Stimulated activated naive CD8-positive, alpha-beta T cell treated with anti-CD3 and anti-CD28 coated beads, Interleukin-15, Interleukin-2, amounts not matched to agents 100 ng/mL and 50 ng/mL, for 24 hours (primary cell): ENCODE data around the gene IGHMBP2.

Source experiments
- H3K27ac Mint-ChIP-seq: one replicate; pipeline ENCODE4 v1.8.0; 2021; ENCODE audit warnings: mild to moderate bottlenecking, mixed read lengths
- H3K27me3 Mint-ChIP-seq: one replicate; pipeline ENCODE4 v1.8.0; 2021; ENCODE audit warnings: mixed read lengths
- H3K36me3 Mint-ChIP-seq: one replicate; pipeline ENCODE4 v1.8.0; 2021; ENCODE audit warnings: low read depth, mixed read lengths
- H3K4me1 Mint-ChIP-seq: one replicate; pipeline ENCODE4 v1.8.0; 2021; ENCODE audit warnings: low read depth, mixed read lengths
- H3K4me3 Mint-ChIP-seq: one replicate; pipeline ENCODE4 v1.8.0; 2021; ENCODE audit warnings: mild to moderate bottlenecking, mixed read lengths
- H3K9me3 Mint-ChIP-seq: one replicate; pipeline ENCODE4 v1.8.0; 2021; ENCODE audit warnings: mixed read lengths

The IGHMBP2 gene

DNA sequence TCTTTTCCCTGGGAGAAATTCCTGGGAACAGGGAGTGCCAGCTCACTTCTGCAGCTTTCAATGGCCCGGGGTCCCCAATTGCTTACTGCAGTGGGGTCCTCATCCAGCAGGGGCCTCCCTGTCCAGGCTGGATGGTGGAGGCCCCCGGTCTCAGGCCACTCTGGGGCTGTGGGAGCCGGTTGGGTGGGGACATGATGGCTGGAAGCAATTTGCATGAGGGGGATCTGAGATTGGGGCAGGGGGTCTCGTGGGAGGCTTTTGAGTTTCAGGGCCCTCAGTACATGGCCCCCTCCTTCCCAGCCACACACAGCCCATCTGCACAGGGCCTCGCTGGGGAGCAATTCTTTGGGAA is 51.9 kb downstream of the IGHMBP2 start:
- Mint-ChIP-seq H3K4me3 (no peak overlapping the region), H3K4me1 (peaks cover 3% of the 10 kb centered on the region), H3K27ac (no peak overlapping the region), H3K36me3 (no peaks in the 10 kb centered on the region), H3K9me3 (no peaks in the 10 kb centered on the region), H3K27me3 (no peaks in the 10 kb centered on the region)

- no peak overlapping the region for H3K27ac Mint-ChIP-seq
- peaks cover 3% of the 10 kb centered on the region for H3K4me1 Mint-ChIP-seq
- H3K27me3 Mint-ChIP-seq: no peaks in the 10 kb centered on the region
- H3K4me3 Mint-ChIP-seq: no peak overlapping the region
- no peaks in the 10 kb centered on the region for H3K36me3 Mint-ChIP-seq
- no peaks in the 10 kb centered on the region for H3K9me3 Mint-ChIP-seq
Observed at GRCh38 chr11:68956142-68956541, 52.5 kb downstream of the IGHMBP2 start.

DNA sequence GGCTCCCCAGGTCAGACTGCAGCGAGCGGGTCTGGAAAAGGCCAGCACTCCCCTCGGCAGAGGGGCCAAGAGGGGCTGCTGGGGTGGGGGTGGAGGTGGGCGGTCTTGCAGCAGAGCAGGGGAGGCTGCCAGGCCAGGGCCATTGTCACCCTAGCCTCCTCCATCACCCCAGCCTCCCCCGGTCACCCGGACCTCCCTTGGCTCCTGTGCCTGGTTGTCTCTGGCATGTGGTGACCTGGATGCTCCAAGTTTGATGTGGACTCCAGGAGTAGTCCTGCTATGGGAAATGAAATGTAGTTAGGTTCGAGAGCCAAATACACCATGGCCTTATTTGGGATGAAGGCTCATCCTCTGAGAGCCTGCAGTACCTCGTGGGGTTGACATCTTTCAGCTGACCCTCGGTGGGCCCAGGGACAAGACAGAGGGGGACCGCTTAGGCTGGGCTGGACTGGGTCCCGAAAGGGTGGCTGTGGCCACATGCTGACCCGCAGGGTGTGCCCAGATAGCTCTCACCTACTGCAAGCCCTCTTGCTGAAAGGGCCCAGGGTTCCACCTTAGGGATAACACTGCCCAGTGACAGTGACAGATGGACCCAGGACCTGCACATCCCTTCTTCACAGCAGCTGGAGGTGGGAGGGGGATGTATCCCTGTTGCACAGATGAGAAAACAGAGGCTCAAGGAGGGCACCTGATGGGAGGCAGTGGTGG is 53.0 kb downstream of the IGHMBP2 start:
- Mint-ChIP-seq H3K36me3 (no peaks in the 10 kb centered on the region), H3K27me3 (no peaks in the 10 kb centered on the region), H3K9me3 (no peaks in the 10 kb centered on the region), H3K27ac (no peak overlapping the region), H3K4me1 (peaks cover 3% of the 10 kb centered on the region), H3K4me3 (no peak overlapping the region)

DNA sequence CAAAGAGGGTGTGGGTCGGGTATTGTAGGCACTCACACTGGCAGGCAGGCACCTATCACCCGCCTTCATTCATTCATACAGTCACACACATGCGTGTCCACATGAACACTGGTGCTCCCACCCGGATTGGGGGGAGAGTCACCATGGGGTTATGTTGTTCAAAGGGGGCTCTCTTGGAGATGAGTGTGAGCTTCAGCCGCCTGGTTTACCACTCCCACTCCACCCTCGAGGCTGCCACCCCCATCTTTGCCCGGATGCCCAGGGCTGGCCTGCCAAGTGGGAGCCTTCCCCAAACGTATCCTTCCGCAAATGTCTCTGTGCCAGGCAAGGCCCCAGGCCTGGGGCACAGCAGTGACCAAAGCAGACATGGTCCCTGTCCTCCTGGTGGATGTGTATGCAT is 54.5 kb downstream of the IGHMBP2 start:
- no peak overlapping the region for H3K27ac Mint-ChIP-seq
- H3K4me3 Mint-ChIP-seq: no peak overlapping the region
- peaks cover 11% of the 10 kb centered on the region for H3K4me1 Mint-ChIP-seq
- H3K9me3 Mint-ChIP-seq: no peaks in the 10 kb centered on the region
- no peaks in the 10 kb centered on the region for H3K36me3 Mint-ChIP-seq
- H3K27me3 Mint-ChIP-seq: no peaks in the 10 kb centered on the region

DNA sequence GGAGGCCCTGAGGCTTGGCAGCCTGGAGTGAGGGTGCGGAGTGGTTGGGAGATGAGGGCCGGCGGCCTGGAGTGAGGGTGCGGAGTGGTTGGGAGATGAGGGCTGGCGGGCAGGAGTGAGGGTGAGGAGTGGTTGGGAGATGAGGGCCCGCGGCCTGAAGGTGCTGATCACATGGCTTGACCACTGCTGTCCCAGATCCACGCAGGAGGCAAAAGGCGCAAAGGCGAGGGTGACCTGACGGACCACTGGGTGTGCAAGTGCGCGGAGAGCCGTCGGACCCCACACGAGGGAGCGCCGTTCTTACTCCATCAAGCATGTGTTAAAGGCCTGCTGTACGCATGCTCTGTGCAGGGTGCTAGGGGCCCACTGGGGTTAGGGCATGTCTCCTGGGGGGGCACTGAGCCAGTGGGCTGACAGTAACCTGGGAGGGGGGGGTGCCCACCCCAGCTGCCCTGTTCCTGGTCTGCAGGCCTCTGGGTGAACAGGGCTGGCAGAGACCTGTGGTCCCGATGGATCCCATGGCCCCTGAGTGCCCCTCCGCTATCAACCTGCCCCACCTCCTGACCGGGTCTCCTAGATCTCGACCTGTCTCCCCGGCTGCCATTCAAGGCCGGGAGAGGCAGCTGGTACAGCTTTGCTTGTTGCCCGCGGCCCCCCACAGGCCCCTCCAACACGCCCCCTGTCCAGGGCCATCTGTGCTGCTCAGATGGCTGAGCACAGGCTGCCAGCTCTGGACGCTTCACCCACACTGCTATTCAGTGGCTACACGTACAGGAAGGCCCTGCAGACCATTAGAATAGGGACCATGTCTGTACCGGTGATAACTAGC is 56.0 kb downstream of the IGHMBP2 start:
- H3K27ac Mint-ChIP-seq: no peak overlapping the region

DNA sequence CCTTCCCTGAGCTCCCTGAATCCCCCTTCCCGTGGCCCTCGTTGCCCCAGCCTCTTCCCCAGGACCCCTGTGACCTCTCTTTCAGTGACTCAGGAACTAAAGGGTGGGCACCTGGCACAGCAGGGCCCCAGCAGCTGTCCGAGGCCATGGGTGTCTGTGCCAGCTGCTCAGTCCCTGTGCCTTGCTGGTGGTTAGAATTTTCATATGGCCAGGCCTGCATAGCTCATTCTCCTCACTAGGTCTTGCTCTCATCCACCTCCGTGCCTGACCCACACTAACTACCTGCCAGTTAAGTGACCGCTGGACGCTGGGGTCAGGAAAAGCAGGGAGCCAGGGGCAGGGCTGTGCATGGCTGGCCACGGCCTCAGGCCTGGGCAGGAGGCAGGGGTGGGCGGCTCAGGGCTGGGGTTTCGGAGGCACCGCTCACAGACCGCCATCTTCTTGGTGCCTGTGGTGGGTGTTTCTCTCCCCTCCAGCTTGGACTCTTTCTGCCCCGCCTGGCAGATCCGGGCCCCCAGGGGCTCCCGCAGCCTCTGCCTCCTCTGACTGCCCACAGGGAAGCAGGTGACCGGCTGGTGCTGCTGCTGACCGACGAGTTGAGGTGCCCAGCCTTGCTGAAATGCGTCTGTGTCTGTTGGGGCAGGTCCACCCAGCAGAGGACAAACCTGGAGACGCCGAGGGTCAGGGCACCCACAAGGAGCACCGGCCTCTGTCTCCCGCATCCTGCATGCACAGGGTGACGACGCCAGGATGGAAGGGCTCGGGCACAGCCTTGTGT is 56.8 kb downstream of the IGHMBP2 start:
- Mint-ChIP-seq H3K4me1 (peaks cover 8% of the 10 kb centered on the region), H3K4me3 (no peak overlapping the region), H3K27me3 (no peaks in the 10 kb centered on the region), H3K36me3 (no peaks in the 10 kb centered on the region), H3K9me3 (no peaks in the 10 kb centered on the region), H3K27ac (no peak overlapping the region)

More for the DNA sequence above, 56.0 kb downstream of the IGHMBP2 start:
- H3K36me3 Mint-ChIP-seq: no peaks in the 10 kb centered on the region
- H3K4me1 Mint-ChIP-seq: peaks cover 11% of the 10 kb centered on the region
- H3K4me3 Mint-ChIP-seq: no peak overlapping the region
- no peaks in the 10 kb centered on the region for H3K9me3 Mint-ChIP-seq
- H3K27me3 Mint-ChIP-seq: no peaks in the 10 kb centered on the region

GRCh38 chr11:68961245-68961644 is 57.6 kb downstream of the IGHMBP2 start:
- Mint-ChIP-seq H3K4me3 (no peak overlapping the region), H3K4me1 (peaks cover 7% of the 10 kb centered on the region), H3K9me3 (no peaks in the 10 kb centered on the region), H3K27me3 (no peaks in the 10 kb centered on the region), H3K36me3 (no peaks in the 10 kb centered on the region), H3K27ac (no peak overlapping the region)

- Mint-ChIP-seq H3K4me3 (no peak overlapping the region), H3K27ac (no peak overlapping the region), H3K4me1 (peaks cover 7% of the 10 kb centered on the region), H3K36me3 (no peaks in the 10 kb centered on the region), H3K9me3 (no peaks in the 10 kb centered on the region), H3K27me3 (no peaks in the 10 kb centered on the region)
Observed at GRCh38 chr11:68962527-68963250, 59.0 kb downstream of the IGHMBP2 start.

GRCh38 chr11:68963779-68964178 is 60.1 kb downstream of the IGHMBP2 start:
- Mint-ChIP-seq H3K27ac (no peak overlapping the region), H3K36me3 (no peaks in the 10 kb centered on the region), H3K4me3 (no peak overlapping the region), H3K4me1 (peaks cover 7% of the 10 kb centered on the region), H3K9me3 (no peaks in the 10 kb centered on the region), H3K27me3 (peaks cover 3% of the 10 kb centered on the region)

DNA sequence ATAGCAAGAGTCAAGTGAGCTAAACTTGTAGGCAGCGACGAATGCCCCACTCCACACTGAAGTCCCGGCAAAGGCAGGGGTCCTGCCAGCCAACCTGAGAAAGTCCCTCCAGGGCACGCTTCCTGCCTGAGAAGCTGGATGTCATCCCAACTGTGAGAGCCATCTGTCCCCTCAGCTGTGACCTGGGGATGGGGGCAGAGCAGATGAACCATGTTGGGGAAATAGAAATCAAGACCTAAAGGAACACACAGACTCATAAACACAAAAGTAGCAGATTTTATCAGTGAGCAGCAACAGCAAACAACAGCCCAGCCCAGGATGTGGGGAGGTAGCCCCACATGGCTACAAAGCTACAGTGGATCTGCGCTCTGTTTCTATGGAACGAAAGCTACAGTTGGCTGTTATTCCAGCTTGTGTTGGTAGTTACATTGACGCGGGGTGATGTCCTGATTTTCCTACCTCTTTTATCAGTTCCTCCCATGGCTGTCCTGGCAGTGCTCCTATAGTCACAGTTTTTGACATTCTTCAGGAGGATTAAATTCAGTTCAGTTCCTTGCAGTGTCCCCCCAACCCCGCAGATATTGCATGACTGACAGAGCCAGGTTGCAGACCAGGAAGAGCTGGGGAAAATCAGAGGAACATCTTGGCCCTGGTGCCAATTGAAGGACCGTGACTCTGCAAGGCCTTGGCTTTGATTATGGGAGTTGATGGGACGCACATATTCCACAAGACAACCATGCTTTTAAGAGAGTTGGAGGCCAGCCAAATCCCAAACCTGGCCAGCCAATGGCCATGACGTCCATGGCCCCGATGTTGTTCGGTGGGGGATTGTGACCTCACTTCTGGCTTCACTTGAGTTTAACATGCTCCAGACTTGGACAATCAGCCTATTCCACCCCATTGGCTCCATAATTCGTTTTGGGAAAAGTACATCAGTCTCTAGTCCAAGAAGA is 62.5 kb downstream of the IGHMBP2 start:
- H3K27ac Mint-ChIP-seq: no peak overlapping the region
- no peaks in the 10 kb centered on the region for H3K36me3 Mint-ChIP-seq
- H3K4me3 Mint-ChIP-seq: no peak overlapping the region
- peaks cover 7% of the 10 kb centered on the region for H3K4me1 Mint-ChIP-seq
- no peaks in the 10 kb centered on the region for H3K9me3 Mint-ChIP-seq
- peaks cover 8% of the 10 kb centered on the region for H3K27me3 Mint-ChIP-seq

- Mint-ChIP-seq H3K27ac (no peak overlapping the region), H3K36me3 (no peaks in the 10 kb centered on the region), H3K9me3 (no peaks in the 10 kb centered on the region), H3K4me3 (no peak overlapping the region), H3K27me3 (peaks cover 11% of the 10 kb centered on the region), H3K4me1 (peaks cover 7% of the 10 kb centered on the region)
Observed at GRCh38 chr11:68966894-68967780, 63.4 kb downstream of the IGHMBP2 start.

GRCh38 chr11:68968306-68969250 is 64.9 kb downstream of the IGHMBP2 start:
- H3K27ac Mint-ChIP-seq: no peak overlapping the region
- H3K9me3 Mint-ChIP-seq: no peaks in the 10 kb centered on the region
- no peaks in the 10 kb centered on the region for H3K36me3 Mint-ChIP-seq
- no peak overlapping the region for H3K4me3 Mint-ChIP-seq
- H3K27me3 Mint-ChIP-seq: peaks cover 11% of the 10 kb centered on the region
- H3K4me1 Mint-ChIP-seq: no peaks in the 10 kb centered on the region
